DMS153 (cell line): Measurements from ENCODE around the gene ARFGEF2.
"Not testable (repeated sequence)": the region's sequence is repeated elsewhere in the genome, so short reads cannot be mapped to it uniquely, and the experiment has no call there.

ENCODE experiments used
- DNase-seq: peaks from one replicate; lab custom pipeline; 2025; lab: John Stamatoyannopoulos, UW

ARFGEF2 gene

DNA sequence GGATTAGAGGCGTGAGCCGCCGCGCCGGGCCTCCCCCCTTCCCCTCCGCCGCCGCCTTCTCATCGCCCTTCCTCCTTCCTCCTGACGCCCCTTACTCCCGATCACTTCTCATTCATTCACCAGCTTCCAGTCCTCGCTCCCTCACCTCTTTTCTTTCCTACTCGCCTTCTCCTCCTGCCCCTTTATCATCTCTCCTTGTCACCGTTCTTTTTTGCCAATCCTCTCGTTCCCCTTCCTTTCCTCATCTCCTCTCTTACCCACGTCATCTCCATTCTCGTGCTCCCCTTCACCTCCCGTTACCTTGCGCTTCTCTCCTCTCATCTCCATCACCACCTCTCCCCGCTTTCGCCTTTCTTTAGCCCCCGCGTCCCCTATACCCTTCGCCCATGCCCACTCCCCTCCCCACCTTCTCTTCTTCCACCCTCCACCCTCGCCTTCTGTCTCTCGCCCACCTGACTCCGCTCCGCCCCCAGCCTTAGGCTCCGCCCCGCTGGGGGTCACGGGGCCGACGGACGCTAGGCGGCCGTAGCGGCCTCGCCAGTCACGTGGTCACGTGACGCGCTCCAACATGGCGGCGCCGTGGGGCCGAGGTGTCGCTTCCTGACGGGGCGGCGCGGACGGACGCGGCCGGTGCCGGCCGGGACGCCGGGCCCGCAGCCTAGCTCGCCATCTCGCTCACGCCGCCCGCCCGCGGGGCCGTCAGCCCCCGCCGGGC is at the start of gene ARFGEF2:
Gene ARFGEF2, plus strand, starts transcription at position 544 of the 715 bp plus-strand sequence. CDS start 179 bp downstream, outside the sequence.
- peak; percentile 80 for DNase-seq

DNA sequence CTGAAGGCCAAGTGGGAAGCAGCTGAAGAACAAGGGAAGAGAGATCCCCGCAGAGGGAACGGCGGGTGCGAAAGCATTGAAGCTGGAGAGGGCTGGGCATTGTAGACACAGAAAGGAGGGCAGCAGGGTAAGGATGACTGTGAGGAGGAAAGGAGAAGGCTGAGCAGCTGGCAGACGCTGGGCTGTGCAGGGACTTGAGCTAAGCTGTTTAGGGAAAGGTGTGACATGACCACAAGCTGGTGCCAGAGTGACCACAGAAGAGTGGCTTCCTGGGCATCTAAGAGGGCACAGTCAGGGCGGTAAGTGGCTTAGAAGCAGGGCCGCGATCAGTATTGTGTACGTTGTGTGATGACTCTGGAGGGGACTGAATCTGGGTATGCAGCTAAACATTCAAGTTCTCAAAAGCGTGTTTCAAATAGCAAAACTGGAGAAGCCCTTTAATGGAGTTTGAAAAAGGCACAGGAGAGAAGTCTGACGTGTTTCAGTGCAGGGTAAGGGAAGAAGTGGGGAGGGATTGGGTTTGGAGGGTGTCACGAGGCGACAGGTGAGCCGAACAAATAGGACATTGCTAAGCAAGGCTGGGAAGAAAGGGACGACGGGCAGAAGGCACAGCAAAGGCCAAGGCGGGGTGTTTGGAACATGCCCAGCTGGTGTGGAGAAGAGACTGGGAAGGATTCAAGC is 46.1 kb upstream of the ARFGEF2 start:
- no peak for DNase-seq

- DNase-seq: no peak
Observed at GRCh38 chr20:48875914-48876240, 45.6 kb upstream of the ARFGEF2 start.

DNA sequence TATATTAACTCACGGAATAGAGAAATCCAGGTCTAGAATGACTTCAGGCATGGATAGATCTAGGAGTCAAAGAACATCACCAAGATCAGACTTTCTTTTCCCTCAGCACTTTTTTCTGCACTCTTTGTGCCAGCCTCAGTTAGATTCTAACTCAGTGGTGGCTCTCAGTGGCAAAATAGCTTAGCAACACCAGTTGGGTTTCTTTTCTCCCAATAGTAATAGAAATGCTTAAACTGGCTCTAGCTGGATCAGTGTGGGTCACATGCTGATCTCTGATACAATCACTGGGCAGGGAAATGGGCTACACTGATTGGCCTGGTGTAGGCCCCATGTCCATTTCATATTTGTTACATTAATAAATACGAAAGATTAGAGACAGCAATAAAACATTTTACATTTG is 44.2 kb upstream of the ARFGEF2 start:
- DNase-seq: no peak

DNA sequence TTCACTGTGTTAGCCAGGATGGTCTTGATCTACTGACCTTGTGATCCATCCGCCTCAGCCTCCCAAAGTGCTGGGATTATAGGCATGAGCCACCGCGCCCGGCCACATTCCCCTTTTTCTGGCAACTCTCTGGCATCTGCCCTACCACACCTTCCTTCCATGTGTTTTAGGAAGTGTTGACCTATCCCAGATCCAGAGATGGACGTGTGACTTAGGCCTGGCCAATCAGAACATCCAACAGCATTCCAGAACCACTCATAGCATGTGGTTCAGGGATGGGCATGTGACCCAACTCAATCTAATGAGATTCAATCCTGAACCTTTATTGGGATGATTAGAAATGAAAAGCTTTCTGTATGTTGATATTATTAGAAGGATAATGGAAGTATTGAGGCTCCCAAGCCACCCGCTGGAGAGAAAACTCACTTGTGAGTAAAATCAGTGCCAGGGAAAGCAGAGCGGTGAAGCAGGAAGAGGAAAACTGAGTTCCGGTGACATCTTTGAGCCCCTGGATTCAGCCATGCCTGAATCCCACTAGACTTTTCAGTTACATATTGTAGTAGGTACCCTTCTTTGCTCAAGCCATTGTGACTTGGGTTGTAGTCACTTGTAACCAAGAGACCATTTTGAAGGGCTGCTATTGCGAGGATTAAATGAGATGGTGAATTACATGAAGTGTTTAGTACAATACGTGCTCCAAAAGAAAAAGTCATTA is 42.8 kb upstream of the ARFGEF2 start:
- no peak for DNase-seq

DNA sequence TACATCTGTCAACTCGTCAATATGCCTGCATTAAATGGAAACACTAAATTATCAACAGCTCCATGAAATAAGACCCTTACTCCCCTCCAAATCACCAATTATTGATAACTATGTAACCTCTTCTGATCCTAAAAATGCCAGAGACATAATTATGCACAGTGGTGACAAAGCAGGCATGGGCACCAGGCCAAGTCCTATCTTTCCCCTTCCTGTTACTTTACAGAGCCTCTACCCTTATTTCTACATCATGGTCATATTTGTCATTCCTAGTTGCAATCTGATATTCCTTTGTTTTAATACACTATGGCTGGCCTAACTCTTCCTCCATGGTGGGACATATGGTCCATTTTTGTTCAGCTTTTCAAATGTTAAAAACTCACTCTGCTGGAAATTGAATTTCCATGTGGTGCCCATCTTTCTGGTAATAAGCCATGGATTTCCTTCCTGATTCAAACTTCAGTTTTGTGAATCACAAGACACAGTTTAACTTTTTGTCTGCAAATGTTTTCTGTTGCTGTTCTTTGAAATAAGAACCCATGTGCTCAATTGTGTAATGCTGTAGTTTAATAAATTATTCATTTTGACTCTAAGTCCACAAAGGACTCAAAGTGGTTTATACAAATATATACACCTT is 41.8 kb upstream of the ARFGEF2 start:
- no peak for DNase-seq

DNA sequence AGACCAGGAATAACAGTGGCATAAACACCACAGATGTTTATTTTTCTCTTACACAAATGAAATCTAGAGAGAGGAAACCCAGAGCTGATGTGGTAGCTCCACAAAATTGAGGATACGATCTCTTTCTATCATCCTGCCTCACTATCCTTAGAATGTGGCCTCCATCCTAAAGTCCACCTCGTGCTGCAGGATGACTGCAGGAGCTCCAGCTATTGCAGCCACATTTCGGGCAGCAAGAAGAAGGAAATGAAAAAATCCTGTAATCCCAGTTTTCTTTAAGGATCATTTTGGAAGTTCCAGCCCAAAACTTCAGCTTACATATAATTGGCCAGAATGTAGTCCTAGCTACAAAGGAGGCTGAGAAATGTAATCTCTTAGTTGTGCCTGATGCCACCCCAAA is 41.2 kb upstream of the ARFGEF2 start:
- DNase-seq: no peak

DNA sequence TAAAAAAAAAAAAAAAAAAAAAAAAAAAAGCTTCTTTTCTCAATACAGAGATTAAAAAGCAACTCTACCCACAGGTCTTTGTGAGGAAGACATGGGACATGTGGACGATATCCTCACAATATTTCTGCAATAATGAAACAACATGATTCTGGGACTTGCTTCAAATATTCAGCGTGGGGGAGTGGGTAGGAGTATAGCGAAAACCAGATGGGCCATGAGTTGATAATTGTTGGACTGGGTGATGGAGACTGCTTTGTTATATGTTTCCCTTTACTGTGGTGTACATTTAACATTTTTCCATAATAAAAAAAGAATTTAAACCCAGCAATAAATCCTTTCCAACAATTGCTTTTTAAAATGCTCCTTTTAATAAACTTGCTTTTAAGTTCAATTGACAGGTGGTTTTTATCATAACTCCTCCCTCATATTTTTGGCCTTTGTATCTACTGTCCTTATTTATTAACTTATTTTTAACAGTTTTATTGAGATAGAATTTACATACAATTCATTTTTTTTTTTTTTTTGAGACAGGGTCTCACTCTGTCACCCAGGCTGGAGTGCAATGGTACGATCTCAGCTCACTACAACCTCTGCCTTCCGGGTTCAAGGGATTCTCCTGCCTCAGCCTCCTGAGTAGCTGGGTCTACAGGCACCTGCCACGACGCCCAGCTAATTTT is 40.4 kb upstream of the ARFGEF2 start:
- no peak for DNase-seq

DNA sequence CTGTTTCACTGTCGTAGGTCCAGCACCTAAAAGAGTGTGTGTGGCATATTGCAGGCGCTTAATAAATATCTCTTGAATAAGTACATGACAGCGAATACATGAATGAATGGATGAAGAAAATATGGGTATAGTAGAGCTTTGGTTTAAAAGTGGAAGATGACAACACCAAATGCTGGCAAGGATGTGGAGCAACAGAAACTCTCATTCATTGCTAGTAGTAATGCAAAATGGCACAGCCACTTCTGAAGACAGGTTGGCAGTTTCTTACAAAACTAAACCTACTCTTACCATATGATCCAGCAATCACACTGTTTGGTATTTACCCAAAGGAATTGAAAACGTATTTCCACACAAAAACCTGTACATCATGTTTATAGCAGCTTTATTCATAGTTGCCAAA is 36.3 kb upstream of the ARFGEF2 start:
- DNase-seq: no peak

- DNase-seq: no peak
Observed at GRCh38 chr20:48886194-48886593, 35.3 kb upstream of the ARFGEF2 start.

GRCh38 chr20:48886811-48887210 is 34.7 kb upstream of the ARFGEF2 start:
- DNase-seq: no peak

GRCh38 chr20:48888517-48888916 is 33.0 kb upstream of the ARFGEF2 start:
- not testable (repeated sequence) for DNase-seq

- no peak for DNase-seq
Observed at GRCh38 chr20:48889140-48889790, 32.2 kb upstream of the ARFGEF2 start.

DNA sequence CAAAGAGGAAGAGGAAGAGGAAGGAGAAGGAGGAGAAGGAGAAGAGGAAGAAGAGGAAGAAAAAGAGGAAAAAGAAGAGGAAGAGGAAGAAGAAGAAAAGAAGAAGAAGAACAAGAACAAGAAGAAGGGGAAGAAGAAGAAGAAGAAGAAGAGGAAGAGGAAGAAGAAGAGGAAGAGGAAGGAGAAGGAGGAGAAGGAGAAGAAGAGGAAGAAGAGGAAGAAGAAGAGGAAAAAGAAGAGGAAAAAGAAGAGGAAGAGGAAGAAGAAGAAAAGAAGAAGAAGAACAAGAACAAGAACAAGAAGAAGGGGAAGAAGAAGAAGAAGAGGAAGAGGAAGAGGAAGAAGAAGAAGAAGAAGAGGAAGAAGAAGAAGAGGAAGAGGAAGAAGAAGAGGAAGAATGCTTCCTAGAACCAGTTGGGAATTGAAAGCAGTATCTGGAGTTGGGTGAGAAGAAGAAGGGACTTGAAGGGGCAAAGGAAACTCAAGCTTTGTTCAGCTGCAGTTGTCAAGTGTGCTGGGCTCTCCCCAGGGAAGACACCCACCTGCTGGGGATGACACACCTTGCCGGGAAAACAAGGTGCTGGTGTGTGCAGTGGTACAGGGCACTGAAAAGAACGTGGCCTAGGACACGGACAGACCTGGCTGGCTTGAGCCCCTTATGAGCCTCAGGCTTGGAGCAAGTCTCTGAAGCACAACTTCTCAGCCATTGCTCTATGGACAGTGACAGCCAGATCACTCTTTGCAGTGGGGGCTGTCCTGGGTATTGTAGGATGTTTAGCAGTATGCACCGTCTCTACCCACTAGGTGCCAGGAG is 30.1 kb upstream of the ARFGEF2 start:
- no peak for DNase-seq

GRCh38 chr20:48892049-48892470 is 29.5 kb upstream of the ARFGEF2 start:
- DNase-seq: no peak

DNA sequence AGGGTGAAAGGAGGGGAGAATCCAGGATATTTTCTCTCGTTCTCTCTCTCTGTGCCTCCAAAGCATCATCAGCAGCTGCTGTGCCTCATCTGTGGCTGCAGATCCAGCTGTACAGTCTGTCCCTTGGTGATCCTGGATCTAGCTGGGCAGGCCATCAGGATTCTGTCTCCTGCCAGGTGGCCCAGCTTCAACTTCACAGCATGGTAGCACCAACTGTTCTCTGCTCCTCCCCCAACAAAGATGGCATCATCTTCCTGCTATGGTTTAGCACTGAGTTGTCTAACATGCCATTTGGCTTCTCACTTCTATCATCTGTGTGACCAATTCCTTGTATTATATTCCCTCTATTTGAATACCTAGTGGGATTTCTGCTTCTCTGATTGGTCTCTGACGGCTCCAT is 28.6 kb upstream of the ARFGEF2 start:
- no peak for DNase-seq

DNA sequence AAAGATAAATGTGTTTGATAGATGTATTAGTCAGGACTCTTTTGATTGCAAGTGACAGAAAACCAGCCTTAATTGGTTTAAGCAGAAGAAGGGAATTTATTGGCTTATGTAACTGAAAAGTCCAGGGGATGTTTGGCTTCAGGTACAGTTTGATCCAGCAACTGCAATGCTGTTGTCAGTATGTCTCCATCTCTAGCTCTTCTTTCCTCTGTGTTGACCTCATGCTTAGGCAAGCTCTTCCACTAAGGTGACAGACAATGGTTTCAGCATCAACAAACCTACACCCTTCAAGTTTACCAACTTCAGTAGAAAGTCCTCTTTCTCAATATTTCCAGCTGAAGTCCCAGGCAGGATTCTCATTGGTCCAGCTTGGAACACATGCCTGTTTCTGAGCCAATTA is 28.1 kb upstream of the ARFGEF2 start:
- DNase-seq: no peak

DNA sequence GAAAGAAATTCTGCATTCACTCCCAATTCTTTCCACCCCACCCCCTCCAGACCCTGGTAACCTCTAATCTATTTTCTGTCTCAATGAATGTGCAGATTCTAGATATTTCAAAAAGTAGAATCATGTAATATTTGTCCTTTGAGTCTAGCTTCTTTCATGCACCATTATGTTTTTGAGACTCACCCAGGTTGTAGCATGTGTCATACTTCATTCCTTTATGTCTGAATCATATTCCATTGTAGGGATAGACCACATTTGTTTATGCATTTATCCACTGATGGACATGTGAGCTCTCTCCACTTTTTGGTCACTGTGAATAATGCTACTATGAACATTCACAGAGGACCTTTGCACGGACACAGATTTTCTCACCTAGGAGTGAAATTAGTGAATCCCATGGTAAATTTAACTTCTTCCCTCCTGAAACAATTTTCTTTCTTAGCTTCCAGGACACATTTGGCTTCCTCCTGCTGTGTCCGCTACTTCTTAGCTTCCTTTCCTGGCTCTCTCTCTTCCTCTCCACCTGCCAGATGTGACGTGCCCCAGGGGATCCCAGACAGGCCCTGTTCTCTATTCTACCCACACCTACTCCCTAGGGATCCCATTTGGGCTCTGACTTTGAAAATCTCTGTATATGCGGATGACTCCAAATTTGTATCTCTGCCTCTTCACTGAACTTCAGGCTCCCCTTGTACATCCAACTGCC is 24.1 kb upstream of the ARFGEF2 start:
- no peak for DNase-seq

DNA sequence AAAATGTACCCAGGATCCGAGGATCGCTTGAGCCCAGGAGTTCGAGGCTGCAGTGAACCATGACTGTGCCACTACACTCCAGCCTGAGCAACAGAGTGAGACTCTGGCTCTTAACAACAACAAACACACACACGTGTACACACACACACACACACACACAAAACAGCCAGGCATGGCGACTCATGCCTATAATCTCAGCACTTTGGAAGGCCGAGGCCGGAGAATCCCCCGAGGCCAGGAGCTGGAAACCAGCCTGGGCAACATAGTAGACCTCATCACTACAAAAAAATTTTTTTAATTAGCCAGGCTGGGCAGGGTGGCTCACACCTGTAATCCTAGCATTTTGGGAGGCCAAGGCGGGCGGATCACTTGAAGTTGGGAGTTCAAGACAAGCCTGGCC is 23.3 kb upstream of the ARFGEF2 start:
- DNase-seq: no peak

GRCh38 chr20:48898896-48899530 is 22.5 kb upstream of the ARFGEF2 start:
- no peak for DNase-seq
